H1 (cell line): Measurements from ENCODE around the gene CACNA2D3. TPM values are rescaled to one million over a fixed set of nuclear protein-coding genes. Genes with fewer than 3 reads are reported as not detected.

Experiments
- CTCF ChIA-PET: fragments of 300-600 bp; sonication (Branson Sonifier 250); formaldehyde crosslinking; loops from one replicate; lab custom pipeline; 2021; ENCODE audit not compliant: partially characterized antibody; lab: Charles Lee
- POLR2A ChIA-PET: fragments of 300-600 bp; sonication (Branson Sonifier 250); formaldehyde crosslinking; loops from one replicate; lab custom pipeline; 2021; ENCODE audit warnings: inconsistent platforms; ENCODE audit not compliant: partially characterized antibody; lab: Charles Lee
- DNase-seq, 2 experiments: peaks; one replicate each; pipeline versions ENCODE4 v3.0.0 to v3.0.0-alpha.2; 2010 to 2022; ENCODE audit warnings: low spot score in 2 of 2, low read depth in 1 of 2, mixed read lengths in 1 of 2
- FAIRE-seq: peaks from 2 replicates; lab custom pipeline; 2011; peaks lifted over from hg19 to GRCh38; lab: Jason Lieb, UNC
- H2AFZ ChIP-seq: 2 replicates; pipeline ENCODE4 v1.8.1; 2012; ENCODE audit warnings: low read length, inconsistent platforms
- H2AK5ac ChIP-seq: 2 replicates; pipeline ENCODE4 v1.6.1; 2013; ENCODE audit warnings: low read depth, low read length
- H2BK120ac ChIP-seq: replicated peaks from 2 replicates; pipeline ENCODE3; 2013; ENCODE audit warnings: low read depth, low read length, inconsistent platforms
- H2BK12ac ChIP-seq: 2 replicates; pipeline ENCODE4 v1.6.1; 2013; ENCODE audit warnings: low read depth, low read length
- H2BK15ac ChIP-seq: 2 replicates; pipeline ENCODE4 v1.6.1; 2013; ENCODE audit warnings: low read length
- H2BK20ac ChIP-seq: 2 replicates; pipeline ENCODE4 v1.6.1; 2013; ENCODE audit warnings: low read length
- H2BK5ac ChIP-seq: 2 replicates; pipeline ENCODE4 v1.6.1; 2013; ENCODE audit warnings: low read depth, low read length
- H3K14ac ChIP-seq: 2 replicates; pipeline ENCODE4 v1.6.1; 2013; ENCODE audit warnings: inconsistent platforms; ENCODE audit not compliant: insufficient read length
- H3K18ac ChIP-seq: 2 replicates; pipeline ENCODE4 v1.6.1; 2013; ENCODE audit warnings: low read length; ENCODE audit errors: extremely low read depth
- H3K23ac ChIP-seq: 2 replicates; pipeline ENCODE4 v1.6.1; 2013; ENCODE audit warnings: inconsistent platforms; ENCODE audit not compliant: insufficient read length
- H3K23me2 ChIP-seq: 2 replicates; pipeline ENCODE4 v1.6.1; 2013; ENCODE audit warnings: low read depth, low read length
- H3K27ac ChIP-seq: 2 replicates; pipeline ENCODE4 v1.6.1; 2011; ENCODE audit warnings: low read depth, low read length, inconsistent platforms
- H3K27me3 ChIP-seq, 4 experiments: replicated peaks in 1 of 4; 1 replicate in 1 of 4; 2 replicates in 3 of 4; pipeline versions ENCODE4 v1.6.1 to v1.8.1; 2011 to 2013; ENCODE audit warnings: low read length in 3 of 4, mild to moderate bottlenecking in 3 of 4, inconsistent platforms in 2 of 4, mixed read lengths in 2 of 4, moderate library complexity in 1 of 4; ENCODE audit not compliant: control insufficient read depth in 3 of 4, insufficient read depth in 3 of 4; ENCODE audit errors: extremely low read depth in 1 of 4
- H3K36me3 ChIP-seq, 4 experiments: 2 replicates each; pipeline versions ENCODE4 v1.6.1 to v1.8.1; 2011 to 2013; ENCODE audit warnings: mild to moderate bottlenecking in 4 of 4, low read length in 3 of 4, moderate library complexity in 2 of 4, control low read depth in 1 of 4, inconsistent platforms in 1 of 4; ENCODE audit not compliant: insufficient read depth in 4 of 4, control insufficient read depth in 2 of 4
- H3K4ac ChIP-seq: replicated peaks from 2 replicates; pipeline ENCODE3; 2013; ENCODE audit warnings: low read length, low read depth, mixed read lengths, inconsistent platforms; ENCODE audit not compliant: insufficient read length
- H3K4me1 ChIP-seq, 4 experiments: replicated peaks in 1 of 4; 1 replicate in 1 of 4; 2 replicates in 3 of 4; pipeline versions ENCODE4 v1.6.1 to v1.8.1; 2011 to 2013; ENCODE audit warnings: low read length in 3 of 4, inconsistent platforms in 2 of 4, mixed read lengths in 1 of 4; ENCODE audit not compliant: insufficient read depth in 4 of 4, control insufficient read depth in 3 of 4
- H3K4me2 ChIP-seq, 2 experiments: 2 replicates each; pipeline versions ENCODE4 v1.6.1 to v1.8.1; 2011 to 2013; ENCODE audit warnings: low read depth in 2 of 2, low read length in 2 of 2, control low read depth in 1 of 2, inconsistent platforms in 1 of 2, mild to moderate bottlenecking in 1 of 2; ENCODE audit not compliant: insufficient read depth in 1 of 2
- H3K4me3 ChIP-seq, 4 experiments: fragments of 200-600, 300-600 bp in 1 of 4; sonication (generic), shearing (Covaris generic), sonication (Bioruptor Twin) in 1 of 4; 2 replicates each; pipeline versions ENCODE4 v1.5.1 to v1.8.1; 2011 to 2016; ENCODE audit warnings: low read length in 4 of 4, low read depth in 3 of 4, control low read depth in 2 of 4, inconsistent platforms in 2 of 4, mild to moderate bottlenecking in 2 of 4, mixed read lengths in 1 of 4, moderate library complexity in 1 of 4; ENCODE audit not compliant: insufficient read depth in 2 of 4; ENCODE audit errors: extremely low read depth in 1 of 4
- H3K56ac ChIP-seq: replicated peaks from 2 replicates; pipeline ENCODE3; 2013; ENCODE audit warnings: low read depth, mild to moderate bottlenecking, mixed read lengths, low read length, inconsistent platforms; ENCODE audit not compliant: insufficient read length
- H3K79me1 ChIP-seq: 2 replicates; pipeline ENCODE4 v1.6.1; 2013; ENCODE audit warnings: low read depth, low read length, control low read depth
- H3K79me2 ChIP-seq, 2 experiments: 2 replicates each; pipeline versions ENCODE4 v1.6.1 to v1.8.1; 2012 to 2013; ENCODE audit warnings: low read length in 2 of 2, mild to moderate bottlenecking in 2 of 2, inconsistent platforms in 1 of 2; ENCODE audit not compliant: insufficient read depth in 2 of 2, control insufficient read depth in 1 of 2
- H3K9ac ChIP-seq, 4 experiments: replicated peaks in 1 of 4; 1 replicate in 1 of 4; 2 replicates in 3 of 4; pipeline versions ENCODE4 v1.6.1 to v1.8.1; 2011 to 2013; ENCODE audit warnings: low read depth in 3 of 4, low read length in 3 of 4, control low read depth in 2 of 4, mild to moderate bottlenecking in 2 of 4, moderate library complexity in 2 of 4, inconsistent platforms in 1 of 4; ENCODE audit errors: extremely low read depth in 1 of 4
- H3K9me3 ChIP-seq, 2 experiments: 2 replicates each; pipeline versions ENCODE4 v1.6.1 to v1.8.1; 2012 to 2013; ENCODE audit warnings: mild to moderate bottlenecking in 2 of 2, moderate library complexity in 2 of 2, control low read depth in 1 of 2, inconsistent platforms in 1 of 2, low read depth in 1 of 2, low read length in 1 of 2, mixed read lengths in 1 of 2; ENCODE audit not compliant: insufficient read depth in 2 of 2
- H4K20me1 ChIP-seq, 2 experiments: replicated peaks in 1 of 2; 2 replicates each; pipeline versions ENCODE3 to v1.8.1; 2011 to 2013; ENCODE audit warnings: inconsistent platforms in 2 of 2, low read length in 2 of 2, mild to moderate bottlenecking in 1 of 2; ENCODE audit not compliant: insufficient read depth in 2 of 2, control insufficient read depth in 1 of 2
- H4K5ac ChIP-seq: 2 replicates; pipeline ENCODE4 v1.6.1; 2013; ENCODE audit warnings: low read length, low read depth, mixed read lengths, inconsistent platforms; ENCODE audit not compliant: insufficient read length
- H4K8ac ChIP-seq: 2 replicates; pipeline ENCODE4 v1.8.0; 2013; ENCODE audit warnings: mild to moderate bottlenecking, moderate library complexity, low read length, inconsistent platforms; ENCODE audit not compliant: insufficient read depth; ENCODE audit errors: extremely low read depth
- H4K91ac ChIP-seq: replicated peaks from 2 replicates; pipeline ENCODE3; 2013; ENCODE audit warnings: low read length, mixed read lengths, inconsistent platforms; ENCODE audit not compliant: insufficient read length
- ASH2L ChIP-seq: fragments of 200-600, 300-600 bp; sonication (generic); IDR thresholded peaks from one replicate; pipeline ENCODE4 v1.7.1; 2017; ENCODE audit warnings: low read length
- CBX5 ChIP-seq: fragments of 300-800, 300-1000 bp; sonication (generic); IDR thresholded peaks from 2 replicates; pipeline ENCODE4 v1.7.1; 2016; ENCODE audit warnings: antibody characterized with exemption, low read length, low read depth
- CREB1 ChIP-seq: IDR thresholded peaks from 2 replicates; pipeline ENCODE4 v1.6.1; 2012; ENCODE audit warnings: inconsistent platforms
- CTBP2 ChIP-seq: IDR thresholded peaks from 2 replicates; pipeline ENCODE4 v1.7.0; 2011; ENCODE audit warnings: borderline replicate concordance, mild to moderate bottlenecking, moderate library complexity, mixed read lengths, low read length; ENCODE audit not compliant: insufficient read depth, insufficient read length
- KDM4A ChIP-seq: IDR thresholded peaks from one replicate; pipeline ENCODE4 v1.7.1; 2012; ENCODE audit warnings: low read depth, mild to moderate bottlenecking, moderate library complexity, low read length, inconsistent platforms; ENCODE audit not compliant: severe bottlenecking
- PHF8 ChIP-seq: fragments of 200-600 bp; sonication (generic); conservative IDR thresholded peaks from 2 replicates; pipeline ENCODE4 v1.7.1; 2012; ENCODE audit warnings: low read depth, mild to moderate bottlenecking, inconsistent platforms, low read length, moderate library complexity
- SIN3A ChIP-seq, 2 experiments: IDR thresholded peaks in 1 of 2; conservative IDR thresholded peaks in 1 of 2; 2 replicates each; pipeline ENCODE4 v1.6.1; 2011 to 2012; ENCODE audit warnings: low read length in 2 of 2, improper control_type of control experiment in 1 of 2, low read depth in 1 of 2, mild to moderate bottlenecking in 1 of 2
- SP4 ChIP-seq: IDR thresholded peaks from 2 replicates; pipeline ENCODE4 v1.6.1; 2012; ENCODE audit warnings: low read length, inconsistent platforms
- SRF ChIP-seq: IDR thresholded peaks from 2 replicates; pipeline ENCODE4 v1.6.1; 2011; ENCODE audit warnings: mild to moderate bottlenecking, low read depth, low read length, moderate library complexity
- WGBS, 2 experiments: shearing (Covaris generic) in 1 of 2; methylation state at CpG; one replicate each; pipeline versions ENCODE4 v1.1.6 to v1.1.7; 2013 to 2015; ENCODE audit warnings: low lambda C conversion rate in 2 of 2, mixed read lengths in 2 of 2, inconsistent platforms in 1 of 2, low coverage in 1 of 2, missing lambda C conversion rate in 1 of 2; ENCODE audit not compliant: insufficient replicate concordance in 2 of 2, insufficient coverage in 1 of 2, insufficient read length in 1 of 2; ENCODE audit errors: extremely low coverage in 1 of 2, missing lambda C conversion rate in 1 of 2; 5-methylcytosine and 5-hydroxymethylcytosine counted together
- polyA plus RNA-seq, 7 experiments: library from polyadenylated mRNA; depleted of rRNA in 3 of 7; stranded (reverse) in 5 of 7; unstranded in 2 of 7; fragments of >200 nt in 5 of 7; fragments of 200-250 nt in 2 of 7; gene quantifications; 1 replicate in 5 of 7; 2 replicates in 1 of 7; 4 replicates in 1 of 7; pipeline versions ENCODE4 v1.2.1 to v1.2.3, GENCODE V29; 2011 to 2013; ENCODE audit warnings: missing spikeins in 2 of 7, mixed read lengths in 2 of 7
- total RNA-seq: library from RNA; stranded (reverse); fragmentation: NEBNext Ultra II Directional; extraction: Animal tissue kit (Norgen Biotek cat#: 25700); gene quantifications from 2 replicates; pipeline ENCODE4 v1.2.1, GENCODE V29; 2021

Gene CACNA2D3
- total and polyA plus RNA-seq, 2 of the 8 experiments (the other 6 are each of a cell fraction or from before 2014, with no cell fraction given) = 1.5 to 1.8 TPM

GRCh38 chr3:54827776-54828175, 705.4 kb downstream of the CACNA2D3 start:
- Histone ChIP-seq H3K23me2 (no peaks in the 10 kb centered on the region; the same call in 1 of the 2 replicates), H2AFZ (no peak overlapping the region), H3K4me2 (no peak overlapping the region), H3K23ac (no peak overlapping the region), H3K9me3 (peaks cover 2 to 3% of the 10 kb centered on the region in 2 experiments; a peak in 1 of 4 replicates), H3K4me1 (no peaks in the 10 kb centered on the region; a peak in 1 of 7 replicates), H3K79me2 (no peaks in the 10 kb centered on the region), H3K4me3 (no peak overlapping the region), H3K18ac (no peak overlapping the region), H4K8ac (no peak overlapping the region), H3K14ac (no peak overlapping the region), H3K9ac (no peak overlapping the region), H3K4ac (no peak overlapping the region), H2AK5ac (no peak overlapping the region), H3K56ac (no peak overlapping the region), H4K20me1 (no peaks in the 10 kb centered on the region), H3K79me1 (no peaks in the 10 kb centered on the region), H2BK120ac (no peak overlapping the region), H4K91ac (no peak overlapping the region), H3K27me3 (peaks cover 6 to 18% (median 11%) of the 10 kb centered on the region in 4 experiments; a peak in 6 of 7 replicates), H2BK12ac (no peak overlapping the region), H4K5ac (no peak overlapping the region), H2BK5ac (no peak overlapping the region), H3K36me3 (no peaks in the 10 kb centered on the region), H3K27ac (no peak overlapping the region), H2BK15ac (no peak overlapping the region), H2BK20ac (no peak overlapping the region)
- no peak for FAIRE-seq
- CTCF ChIA-PET = interaction anchor here (0.6 kb wide), 1 partner anchor 1148 kb away, joined by 3 read pairs; no protein-coding TSS in a partner anchor
- POLR2A ChIA-PET = interaction anchor here (0.5 to 0.6 kb wide), 2 partner anchors 18 to 688 kb away, joined by 3 read pairs; no protein-coding TSS in a partner anchor
- 97% methylated on average over 2 of the region's 2 CpGs; no CpG with 5 or more reads in 1 of the 2 experiments for WGBS, 2 experiments
- no peak for DNase-seq
- no peak for TF ChIP-seq SRF
- TF ChIP-seq CBX5 = no peak
- TF ChIP-seq KDM4A = no peak
- TF ChIP-seq CREB1 = no peak
- no peak for TF ChIP-seq SP4
- no peak for TF ChIP-seq CTBP2
- TF ChIP-seq PHF8 = no peak
- no peak for TF ChIP-seq SIN3A (conservative IDR thresholded peaks at IDR 0.05 in 1 of 2, IDR thresholded peaks at IDR 0.05 in 1 of 2; ENCODE audit: low read depth in 1 of 2, low read length in 2 of 2)
- no peak for TF ChIP-seq ASH2L
